HG03066 (cell line): Measurements from ENCODE around the gene LMO1.

ENCODE experiments used
- ATAC-seq: cut with Tn5 transposase; IDR thresholded peaks from one replicate; pipeline ENCODE4 v1.9.1; 2021; ENCODE audit warnings: low read depth; ENCODE audit not compliant: unreplicated experiment

LMO1 gene

DNA sequence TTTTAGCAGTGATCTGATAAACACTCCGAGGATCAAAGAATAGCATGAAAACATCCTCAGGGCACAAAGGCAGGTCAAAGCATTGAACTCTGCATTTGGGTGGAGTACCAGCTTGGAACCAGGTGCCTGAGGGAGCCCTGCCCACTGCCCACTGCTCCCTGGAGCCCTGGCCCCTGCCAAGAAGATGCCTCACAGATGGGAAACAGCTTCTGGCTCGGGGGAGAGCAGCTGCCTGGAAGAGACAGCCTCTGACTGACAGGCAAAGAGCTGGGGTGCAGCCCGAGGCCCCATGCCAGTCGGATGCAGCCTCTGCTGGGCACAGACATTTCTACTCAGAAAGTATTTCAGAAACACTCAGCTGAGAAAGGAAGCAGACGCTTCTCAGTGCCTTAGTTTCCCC lies 13.2 kb downstream of the LMO1 start:
- ATAC-seq: no peak

DNA sequence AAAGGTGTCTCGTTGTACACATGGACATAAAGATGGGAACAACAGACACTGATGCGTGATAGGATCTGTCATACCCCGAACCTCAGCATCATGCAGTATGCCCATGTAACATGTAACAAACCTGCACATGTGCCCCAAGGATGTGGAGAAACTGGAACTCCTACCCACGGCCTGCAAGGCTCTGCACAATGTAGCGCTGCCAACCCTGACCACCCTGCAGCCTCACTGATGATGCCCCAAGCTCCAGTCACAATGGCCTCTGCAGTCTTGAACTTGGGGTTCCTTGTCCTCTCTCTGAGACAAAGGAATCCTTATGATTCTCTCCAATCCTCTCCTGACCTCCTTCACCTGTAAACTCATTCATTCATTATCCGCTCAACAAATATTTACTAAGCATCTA lies 14.2 kb downstream of the LMO1 start:
- ATAC-seq: no peak

- no peak for ATAC-seq
These were observed 14.9 kb downstream of the LMO1 start for GRCh38 chr11:8248786-8249185.

DNA sequence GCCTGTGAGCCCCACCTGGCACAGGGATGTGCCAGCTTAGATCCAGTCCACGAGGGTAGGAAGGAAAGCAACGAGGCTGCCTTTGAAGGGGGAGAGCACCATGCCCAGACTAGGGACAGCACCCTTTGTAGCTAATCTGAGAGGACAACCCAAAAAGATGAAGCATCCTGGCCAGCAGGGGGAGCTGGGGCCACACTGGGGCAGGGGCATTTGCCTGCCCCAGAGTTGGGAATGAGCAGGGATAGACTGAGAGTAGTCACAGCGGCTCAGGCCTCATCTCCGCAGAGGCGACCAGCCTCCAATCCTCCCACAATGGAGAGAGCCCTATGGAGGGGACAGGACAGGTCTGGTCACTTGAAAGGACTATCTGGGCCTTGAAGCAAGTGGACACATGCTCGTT lies 16.4 kb downstream of the LMO1 start:
- no peak for ATAC-seq

DNA sequence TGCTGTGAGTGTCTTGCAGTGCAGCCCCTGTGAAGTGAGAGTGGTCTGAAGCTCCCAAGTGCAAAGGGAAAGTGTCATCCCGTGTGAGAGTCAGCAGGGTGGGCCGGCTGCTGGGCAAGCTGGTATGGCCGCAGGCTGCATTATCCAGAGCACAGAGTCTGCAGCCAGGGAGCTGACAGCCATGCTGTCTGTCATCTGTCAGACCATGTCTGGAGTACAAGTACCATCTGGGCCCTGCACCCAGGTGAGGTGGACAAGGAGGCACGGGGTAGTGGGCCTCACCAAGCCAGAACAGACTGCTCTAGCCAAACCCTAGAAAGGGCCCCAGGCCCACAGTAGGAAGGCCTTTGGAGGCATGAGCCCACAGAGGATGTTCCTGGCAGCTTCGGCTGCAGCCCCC lies 20.2 kb downstream of the LMO1 start:
- no peak for ATAC-seq

- ATAC-seq: no peak
These were observed 21.0 kb downstream of the LMO1 start for GRCh38 chr11:8242499-8243280.

- ATAC-seq: no peak
These were observed 21.6 kb downstream of the LMO1 start for GRCh38 chr11:8242118-8242475.

GRCh38 chr11:8241373-8242117 lies 22.1 kb downstream of the LMO1 start:
- no peak for ATAC-seq

DNA sequence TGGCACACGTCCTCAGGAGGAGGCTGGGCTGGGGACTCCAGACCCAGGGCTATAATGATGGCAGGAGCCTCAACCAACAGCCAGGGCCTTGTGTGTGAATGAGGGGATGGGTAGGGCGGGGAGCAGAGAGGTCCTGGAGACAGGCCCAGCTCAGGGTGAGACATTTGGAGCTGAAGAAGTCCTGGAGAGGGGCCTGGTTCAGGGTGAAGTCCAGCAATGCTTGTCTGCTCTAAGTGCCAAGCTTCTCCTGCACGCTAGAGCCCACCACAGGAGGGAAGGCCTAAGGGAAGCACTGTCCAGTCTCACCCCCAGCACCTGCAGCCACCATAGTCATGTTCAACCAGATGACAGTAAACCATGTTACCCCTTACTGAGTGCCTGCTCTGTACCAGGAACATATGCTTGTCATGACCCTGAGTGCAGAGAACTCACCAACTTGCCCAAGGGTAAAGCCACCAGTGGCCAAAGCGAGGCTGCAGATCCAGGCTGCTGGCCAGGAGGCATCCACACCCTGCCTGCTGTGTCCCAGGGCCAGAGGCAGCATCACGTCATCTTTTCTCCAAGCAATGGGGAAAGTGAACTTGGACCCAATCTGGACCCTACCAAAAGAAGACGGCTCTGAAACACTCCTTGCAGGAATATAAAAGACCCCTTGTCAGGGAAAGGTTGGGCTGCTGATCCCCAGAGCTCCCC lies 24.0 kb downstream of the LMO1 start:
- ATAC-seq: no peak

DNA sequence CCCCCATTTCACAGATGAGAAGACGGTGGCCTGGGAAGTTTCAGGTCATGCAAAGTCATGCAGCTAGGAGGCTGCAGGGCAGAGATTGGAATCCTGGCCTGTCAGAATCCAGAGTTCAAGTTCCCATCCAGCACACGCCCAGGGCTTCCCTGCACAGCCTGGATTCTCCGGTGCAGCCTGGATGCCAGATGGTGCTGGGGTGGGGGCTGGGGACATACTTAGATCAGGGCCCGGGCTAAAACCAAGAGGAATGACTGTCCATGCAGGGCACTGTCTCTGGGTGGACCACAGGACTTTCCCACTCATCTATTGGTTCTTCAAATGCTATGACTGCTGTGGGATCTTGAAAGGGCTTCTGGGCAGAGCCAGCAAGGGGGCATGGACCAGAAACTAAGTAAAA lies 24.6 kb downstream of the LMO1 start:
- no peak for ATAC-seq

DNA sequence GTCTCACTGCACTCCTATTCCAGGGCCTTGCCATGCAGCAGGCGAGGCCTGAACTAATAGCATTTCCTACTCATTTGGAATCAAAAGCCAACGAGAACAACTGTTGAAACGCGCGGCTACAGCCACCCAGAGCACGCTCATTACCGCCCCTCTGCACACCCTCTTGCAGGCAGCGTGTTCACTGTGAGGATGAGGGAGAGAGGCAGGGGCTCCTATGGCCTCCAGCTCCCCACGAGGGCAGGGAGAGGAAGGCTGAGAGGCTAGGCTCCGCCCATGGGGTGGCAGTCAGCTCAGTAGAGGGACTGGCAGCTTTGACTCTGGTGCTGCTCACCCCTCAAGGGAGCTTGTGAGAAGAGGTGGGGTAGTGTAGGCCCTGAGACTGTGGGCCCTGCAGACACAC lies 26.2 kb downstream of the LMO1 start:
- no peak for ATAC-seq

- ATAC-seq: no peak
These were observed 27.8 kb downstream of the LMO1 start for GRCh38 chr11:8235925-8236324.

DNA sequence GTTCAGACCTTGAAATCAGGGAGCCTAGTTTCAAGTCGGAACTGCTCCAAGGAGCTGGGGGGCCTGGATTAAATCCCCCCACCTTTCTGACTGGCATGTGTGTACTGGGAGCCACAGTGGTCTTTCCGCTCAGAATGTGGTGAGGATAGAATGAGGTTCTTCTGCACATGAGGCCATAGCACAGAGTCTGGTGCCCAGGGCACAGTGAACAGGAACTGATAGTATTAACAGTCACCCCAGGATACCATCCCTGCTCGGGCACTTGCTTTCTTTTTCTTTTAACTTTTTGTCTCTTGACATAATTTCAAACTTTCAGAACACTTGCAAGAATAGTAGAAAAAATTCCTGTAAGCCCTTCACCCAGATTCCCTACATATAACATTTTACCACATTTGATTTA lies 28.8 kb downstream of the LMO1 start:
- ATAC-seq: no peak

- no peak for ATAC-seq
These were observed 29.3 kb downstream of the LMO1 start for GRCh38 chr11:8234425-8234821.

- ATAC-seq: no peak
These were observed 29.8 kb downstream of the LMO1 start for GRCh38 chr11:8233691-8234424.

- ATAC-seq: no peak
These were observed 30.6 kb downstream of the LMO1 start for GRCh38 chr11:8232849-8233606.

DNA sequence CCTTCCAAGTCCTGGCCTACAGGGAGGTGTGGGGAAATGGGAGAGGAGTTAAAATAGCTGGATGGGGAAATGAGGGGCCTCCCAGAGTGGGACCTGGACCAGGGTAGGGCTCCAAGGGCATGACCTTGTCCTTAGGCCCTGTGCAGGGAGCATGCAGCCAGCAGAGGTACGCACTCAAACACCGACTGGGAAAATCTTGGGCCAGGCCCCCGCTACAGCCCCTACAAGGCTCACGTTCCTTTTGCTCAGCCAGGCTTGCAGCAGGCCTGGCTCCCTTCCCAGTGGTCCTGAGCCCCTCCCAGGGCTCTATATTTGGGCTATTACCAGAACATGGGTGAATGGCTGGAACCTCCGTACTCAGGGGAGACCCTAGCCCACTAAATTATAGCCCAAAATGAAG lies 31.3 kb downstream of the LMO1 start:
- ATAC-seq: no peak

DNA sequence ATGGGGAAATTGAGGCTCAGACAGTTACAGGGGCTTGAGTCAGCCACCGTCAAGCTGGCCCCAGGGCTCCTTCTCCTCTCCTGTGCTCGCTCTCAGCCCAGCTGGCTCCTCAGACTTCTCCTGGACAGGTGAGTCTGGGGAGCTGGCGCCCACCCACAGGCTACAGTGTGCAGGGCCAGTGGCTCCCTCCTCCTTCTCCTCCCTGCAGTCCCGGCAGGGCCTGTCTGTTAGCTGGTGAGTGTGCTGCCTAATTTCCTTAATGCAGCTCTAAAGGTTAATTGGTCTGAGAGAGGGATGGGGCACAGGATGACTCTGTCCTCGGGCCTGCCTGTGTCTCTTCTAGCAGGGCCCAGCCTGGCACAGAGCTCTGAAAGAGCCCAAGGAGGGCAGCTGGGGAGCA lies 31.7 kb downstream of the LMO1 start:
- no peak for ATAC-seq

DNA sequence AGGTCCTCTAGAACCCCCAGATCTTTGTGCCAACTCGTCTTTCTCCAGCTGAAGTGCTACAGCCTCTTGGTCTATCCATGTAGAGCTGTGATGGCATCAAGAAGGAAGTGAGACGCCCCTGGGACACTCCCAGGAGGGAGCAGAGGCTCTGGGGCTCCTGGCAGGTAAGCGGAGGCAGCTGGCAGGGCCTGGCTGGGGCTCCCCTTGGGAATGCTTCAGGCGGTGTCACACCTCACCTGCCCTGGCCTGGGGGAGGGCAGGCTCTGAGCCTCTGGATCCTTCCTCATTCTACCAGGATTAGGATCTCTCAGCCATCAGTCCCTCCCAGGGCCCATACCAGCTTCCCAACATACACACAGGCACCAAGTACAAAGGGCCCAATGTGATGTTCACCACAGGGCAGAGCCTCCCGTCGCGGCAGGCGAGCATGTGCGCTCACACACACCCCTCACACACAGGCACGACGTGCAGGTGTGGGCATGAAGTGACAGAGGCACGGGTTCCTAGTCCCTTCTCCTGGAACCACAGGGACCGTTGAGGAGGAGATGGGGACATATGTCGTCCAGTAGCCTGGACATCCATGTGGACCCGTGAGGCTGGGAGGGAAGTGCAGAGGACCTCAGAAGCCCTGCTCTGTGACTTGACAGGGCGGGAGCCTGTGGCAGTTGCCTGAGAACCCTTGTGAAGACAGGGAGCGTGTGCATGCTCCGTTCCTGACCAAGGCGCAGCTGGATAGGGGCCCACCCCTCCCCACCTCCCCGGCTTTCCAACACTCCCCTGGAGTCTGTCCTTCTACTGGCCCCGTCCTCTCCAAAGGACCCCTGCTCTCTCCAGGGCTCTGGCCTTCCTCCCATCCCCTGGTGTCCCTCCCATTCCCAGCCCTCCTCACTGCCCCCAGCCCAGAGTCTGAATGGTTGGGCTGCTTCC lies 32.5 kb downstream of the LMO1 start:
- ATAC-seq: no peak
